HepG2 (cell line): Measurements from ENCODE around the gene BET1. TPM values are rescaled to one million over a fixed set of nuclear protein-coding genes. Genes with fewer than 3 reads are reported as not detected.

Source experiments
- ATAC-seq: fragments of 200-7000 bp; cut with Tn5 transposase; 3 replicates; pipeline ENCODE4 v1.9.1; 2020; ENCODE audit warnings: mild to moderate bottlenecking, moderate library complexity
- BruUV-seq: library from RNA; stranded (reverse); fragments of 400-500 nt; replicated peaks from 2 replicates; lab custom pipeline; 2021; lab: Mats Ljungman, UMichigan
- CTCF ChIA-PET: fragments of 300-600 bp; formaldehyde crosslinking; extraction: SDS; loops from one replicate; lab custom pipeline; 2021; ENCODE audit warnings: low total read pairs, inconsistent platforms, low intra/inter-chr PET ratio; lab: Yijun Ruan, JAX
- POLR2A ChIA-PET: fragments of 350-600 bp; sonication (Branson Sonifier 250); formaldehyde crosslinking; loops from one replicate; lab custom pipeline; 2020; ENCODE audit warnings: antibody characterized with exemption, inconsistent platforms; lab: Yijun Ruan, JAX
- DNase-seq: peaks from one replicate; pipeline ENCODE4 v3.0.0-alpha.2; 2015; ENCODE audit warnings: low spot score
- FAIRE-seq: peaks from 3 replicates; lab custom pipeline; 2011; peaks lifted over from hg19 to GRCh38; lab: Jason Lieb, UNC
- H2AFZ ChIP-seq: one replicate; pipeline ENCODE4 v1.6.1; 2011; ENCODE audit warnings: low read length, inconsistent platforms
- H3K27ac ChIP-seq: fragments of 300-600 bp; 3 replicates; pipeline ENCODE4 v1.8.0; 2011; ENCODE audit warnings: mixed run types, mild to moderate bottlenecking, mixed read lengths, low read length, inconsistent platforms; ENCODE audit not compliant: insufficient read depth; ENCODE audit errors: extremely low read length
- H3K27me3 ChIP-seq, 2 experiments: fragments of 200-600 bp in 1 of 2; 2 replicates in 1 of 2; 3 replicates in 1 of 2; pipeline versions ENCODE4 v1.6.0 to v1.8.0; 2011; ENCODE audit warnings: low read length in 2 of 2, mild to moderate bottlenecking in 2 of 2, moderate library complexity in 2 of 2, inconsistent platforms in 1 of 2; ENCODE audit not compliant: insufficient read depth in 2 of 2, control insufficient read depth in 1 of 2
- H3K36me3 ChIP-seq, 2 experiments: fragments of 200-600 bp in 1 of 2; replicated peaks in 1 of 2; 2 replicates in 1 of 2; 3 replicates in 1 of 2; pipeline versions ENCODE4 v1.5.1 to v1.8.0; 2011; ENCODE audit warnings: low read length in 2 of 2, inconsistent platforms in 1 of 2; ENCODE audit not compliant: insufficient read depth in 2 of 2, control insufficient read depth in 1 of 2
- H3K4me1 ChIP-seq: 2 replicates; pipeline ENCODE4 v1.5.1; 2012; ENCODE audit warnings: low read length, inconsistent platforms; ENCODE audit not compliant: insufficient read depth
- H3K4me2 ChIP-seq: 2 replicates; pipeline ENCODE4 v1.6.0; 2011; ENCODE audit warnings: low read depth, low read length, inconsistent platforms
- H3K4me3 ChIP-seq, 3 experiments: fragments of 200-600 bp in 1 of 3; sonication (generic), shearing (Covaris generic) in 1 of 3; replicated peaks in 1 of 3; 2 replicates each; pipeline ENCODE4 v1.5.1; 2011 to 2016; ENCODE audit warnings: low read length in 3 of 3, inconsistent platforms in 2 of 3, low read depth in 2 of 3, mild to moderate bottlenecking in 2 of 3, control low read depth in 1 of 3, mixed read lengths in 1 of 3; ENCODE audit not compliant: insufficient read depth in 1 of 3
- H3K79me2 ChIP-seq: one replicate; pipeline ENCODE4 v1.6.1; 2011; ENCODE audit warnings: low read length, inconsistent platforms; ENCODE audit not compliant: insufficient read depth
- H3K9ac ChIP-seq: 2 replicates; pipeline ENCODE4 v1.6.0; 2011; ENCODE audit warnings: mild to moderate bottlenecking, low read depth, low read length, inconsistent platforms; ENCODE audit not compliant: insufficient read depth
- H3K9me3 ChIP-seq: 2 replicates; pipeline ENCODE4 v1.5.1; 2012; ENCODE audit warnings: mild to moderate bottlenecking, low read length
- H4K20me1 ChIP-seq: 2 replicates; pipeline ENCODE4 v1.6.0; 2011; ENCODE audit warnings: inconsistent platforms, mild to moderate bottlenecking, low read length, moderate library complexity; ENCODE audit not compliant: insufficient read depth
- AKAP8 ChIP-seq: sonication (generic); formaldehyde crosslinking; IDR thresholded peaks from 2 replicates; pipeline ENCODE4 v1.5.1; 2020; ENCODE audit warnings: mild to moderate bottlenecking, missing genetic modification reagents
- ARHGAP35 ChIP-seq: sonication (generic); formaldehyde crosslinking; IDR thresholded peaks from 2 replicates; pipeline ENCODE4 v1.9.0; 2022; ENCODE audit warnings: mild to moderate bottlenecking, inconsistent platforms, moderate library complexity, missing genetic modification reagents, borderline replicate concordance
- BCL6 ChIP-seq: IDR thresholded peaks from 2 replicates; pipeline ENCODE4 v1.6.1; 2016; ENCODE audit warnings: missing genetic modification reagents, missing compliant biosample characterization
- BCLAF1 ChIP-seq: fragments of 450-650 bp; IDR thresholded peaks from 2 replicates; pipeline ENCODE4 v1.6.1; 2017; ENCODE audit warnings: mild to moderate bottlenecking
- CAMTA2 ChIP-seq: sonication (generic); formaldehyde crosslinking; IDR thresholded peaks from 2 replicates; pipeline ENCODE4 v1.4.0; 2020; ENCODE audit warnings: mild to moderate bottlenecking, missing genetic modification reagents, borderline replicate concordance
- JUN ChIP-seq: sonication (generic); formaldehyde crosslinking; IDR thresholded peaks from 2 replicates; pipeline ENCODE4 v1.4.0; 2020; ENCODE audit warnings: mild to moderate bottlenecking, missing genetic modification reagents
- KDM3A ChIP-seq: IDR thresholded peaks from 2 replicates; pipeline ENCODE4 v1.6.1; 2018; ENCODE audit warnings: low read depth, missing compliant biosample characterization
- MAZ ChIP-seq, 2 experiments: sonication (generic) in 1 of 2; formaldehyde crosslinking in 1 of 2; IDR thresholded peaks; 2 replicates each; pipeline versions ENCODE4 v1.5.0 to v1.6.1; 2012 to 2020; ENCODE audit warnings: low read depth in 2 of 2, mild to moderate bottlenecking in 2 of 2, borderline replicate concordance in 1 of 2, improper control_type of control experiment in 1 of 2, low read length in 1 of 2, missing genetic modification reagents in 1 of 2, moderate library complexity in 1 of 2
- MED1 ChIP-seq: sonication (generic); formaldehyde crosslinking; IDR thresholded peaks from 2 replicates; pipeline ENCODE4 v1.4.0; 2020; ENCODE audit warnings: missing genetic modification reagents
- NFRKB ChIP-seq: fragments of 450-650 bp; IDR thresholded peaks from 2 replicates; pipeline ENCODE4 v1.6.1; 2017
- SIX4 ChIP-seq: sonication (generic); formaldehyde crosslinking; IDR thresholded peaks from 2 replicates; pipeline ENCODE4 v1.4.0; 2020; ENCODE audit warnings: missing genetic modification reagents
- SSRP1 ChIP-seq: IDR thresholded peaks from 2 replicates; pipeline ENCODE4 v1.6.1; 2016; ENCODE audit warnings: control low read depth
- TAF15 ChIP-seq: fragments of 200-400 bp; formaldehyde crosslinking; IDR thresholded peaks from one replicate; pipeline ENCODE4 v1.6.1; 2018; ENCODE audit warnings: mild to moderate bottlenecking, low read depth, low read length; ENCODE audit not compliant: poor library complexity, severe bottlenecking
- TCF7L2 ChIP-seq: IDR thresholded peaks from 2 replicates; pipeline ENCODE4 v1.6.1; 2011; ENCODE audit warnings: mild to moderate bottlenecking, low read depth, low read length, moderate library complexity
- TP53 ChIP-seq: sonication (generic); formaldehyde crosslinking; conservative IDR thresholded peaks from 2 replicates; pipeline ENCODE4 v1.4.0; 2020; ENCODE audit warnings: missing genetic modification reagents
- ZNF138 ChIP-seq: sonication (generic); formaldehyde crosslinking; IDR thresholded peaks from 2 replicates; pipeline ENCODE4 v1.5.0; 2020; ENCODE audit warnings: mild to moderate bottlenecking, low read depth, missing genetic modification reagents
- ZNF343 ChIP-seq: sonication (generic); formaldehyde crosslinking; IDR thresholded peaks from 2 replicates; pipeline ENCODE4 v1.4.0; 2020; ENCODE audit warnings: mild to moderate bottlenecking, missing genetic modification reagents
- ZNF460 ChIP-seq: sonication (generic); formaldehyde crosslinking; IDR thresholded peaks from 2 replicates; pipeline ENCODE4 v1.5.1; 2020; ENCODE audit warnings: missing genetic modification reagents, mild to moderate bottlenecking, borderline replicate concordance
- ZNF543 ChIP-seq: sonication (generic); formaldehyde crosslinking; IDR thresholded peaks from 2 replicates; pipeline ENCODE4 v1.4.0; 2020; ENCODE audit warnings: mild to moderate bottlenecking, missing genetic modification reagents
- ZNF549 ChIP-seq: sonication (generic); formaldehyde crosslinking; IDR thresholded peaks from 2 replicates; pipeline ENCODE4 v1.5.0; 2020; ENCODE audit warnings: missing genetic modification reagents
- WGBS: methylation state at CpG from one replicate; pipeline ENCODE4 v1.1.6; 2017; ENCODE audit warnings: low lambda C conversion rate; 5-methylcytosine and 5-hydroxymethylcytosine counted together
- in situ Hi-C: cut with HindIII; loops from 2 replicates; pipeline ENCODE4 v1.10.0; 2017; ENCODE audit warnings: low pct_unique_long_range_greater_than_20kb; ENCODE audit not compliant: extremely low pct_ligation_motif_present
- intact Hi-C: fragments of 100-400 bp; cut with micrococcal nuclease; formaldehyde crosslinking; loops from one replicate; pipeline ENCODE4 v1.10.0; 2022; ENCODE audit not compliant: unreplicated experiment
- polyA plus RNA-seq, 8 experiments: library from polyadenylated mRNA; depleted of rRNA in 3 of 8; stranded (reverse) in 7 of 8; unstranded in 1 of 8; fragments of >200 nt; fragmentation: Illumina TruSeq in 4 of 8; extraction: Trizol in 4 of 8; gene quantifications; 2 replicates each; pipeline versions ENCODE4 v1.2.1 to v1.2.3, GENCODE V29; 2011 to 2016; ENCODE audit warnings: low read depth in 4 of 8, missing spikeins in 1 of 8, mixed read lengths in 1 of 8; ENCODE audit not compliant: insufficient read depth in 1 of 8
- total RNA-seq, 5 experiments: library from RNA; depleted of rRNA; stranded (reverse); fragments of >200 nt; fragmentation: Illumina TruSeq; extraction: Trizol; gene quantifications; 2 replicates each; pipeline ENCODE4 v1.2.3, GENCODE V29; 2016; ENCODE audit warnings: low read depth in 1 of 5
- TF ChIP-seq, protein P1 (sequence below): sonication (generic); formaldehyde crosslinking; IDR thresholded peaks from 2 replicates; pipeline ENCODE4 v1.4.0; 2020; ENCODE audit warnings: missing genetic modification reagents

The BET1 gene
- total and polyA plus RNA-seq, 2 of the 13 experiments (the other 11 are each of a cell fraction or from before 2014, with no cell fraction given): 23.8 to 33.7 TPM

DNA sequence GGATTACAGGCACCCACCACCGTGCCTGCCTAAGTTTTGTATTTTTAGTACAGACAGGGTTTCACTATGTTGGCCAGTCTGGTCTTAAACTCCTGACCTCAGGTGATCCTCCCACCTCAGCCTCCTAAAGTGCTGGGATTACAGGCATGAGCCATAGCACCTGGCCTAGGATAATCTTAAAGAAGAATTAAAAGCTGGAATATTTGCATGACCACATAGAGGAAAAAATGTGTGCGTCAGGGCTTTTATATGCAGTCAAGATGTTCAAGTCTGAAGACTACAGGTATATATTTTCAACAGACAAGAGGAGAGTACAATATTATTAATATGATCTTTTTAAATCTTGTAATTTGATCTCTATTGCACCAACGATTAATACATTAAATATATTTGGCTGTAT lies 43.2 kb downstream of the BET1 start (continued):
- TF ChIP-seq, protein P1, sequence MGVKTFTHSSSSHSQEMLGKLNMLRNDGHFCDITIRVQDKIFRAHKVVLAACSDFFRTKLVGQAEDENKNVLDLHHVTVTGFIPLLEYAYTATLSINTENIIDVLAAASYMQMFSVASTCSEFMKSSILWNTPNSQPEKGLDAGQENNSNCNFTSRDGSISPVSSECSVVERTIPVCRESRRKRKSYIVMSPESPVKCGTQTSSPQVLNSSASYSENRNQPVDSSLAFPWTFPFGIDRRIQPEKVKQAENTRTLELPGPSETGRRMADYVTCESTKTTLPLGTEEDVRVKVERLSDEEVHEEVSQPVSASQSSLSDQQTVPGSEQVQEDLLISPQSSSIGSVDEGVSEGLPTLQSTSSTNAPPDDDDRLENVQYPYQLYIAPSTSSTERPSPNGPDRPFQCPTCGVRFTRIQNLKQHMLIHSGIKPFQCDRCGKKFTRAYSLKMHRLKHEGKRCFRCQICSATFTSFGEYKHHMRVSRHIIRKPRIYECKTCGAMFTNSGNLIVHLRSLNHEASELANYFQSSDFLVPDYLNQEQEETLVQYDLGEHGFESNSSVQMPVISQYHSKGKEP (CRISPR knock-in tag): no peak
- TF ChIP-seq MAZ (IDR thresholded peaks at IDR 0.05; ENCODE audit: borderline replicate concordance, low read depth, low read length): no peak
- no peak for TF ChIP-seq MAZ (CRISPR knock-in tag; IDR thresholded peaks at IDR 0.05; ENCODE audit: low read depth)

GRCh38 chr7:93958651-93959050 lies 45.5 kb downstream of the BET1 start:
- in situ Hi-C loops: no loop called here
- no peaks in the 10 kb centered on the region for H3K79me2 ChIP-seq
- no peaks in the 10 kb centered on the region for H3K9me3 ChIP-seq
- DNase-seq: no peak
- no peaks in the 10 kb centered on the region for H4K20me1 ChIP-seq
- POLR2A ChIA-PET: no interaction called here
- H3K4me1 ChIP-seq: no peaks in the 10 kb centered on the region
- no peaks in the 10 kb centered on the region for H3K36me3 ChIP-seq
- CTCF ChIA-PET: no interaction called here
- ATAC-seq: no peak
- 13% methylated on average over 3 of the region's 3 CpGs for WGBS
- TF ChIP-seq BCL6: no peak
- TF ChIP-seq TP53 (CRISPR knock-in tag): no peak
- no peak for TF ChIP-seq BCLAF1
- TF ChIP-seq TAF15: no peak
- TF ChIP-seq MED1 (CRISPR knock-in tag): no peak
- no peak for TF ChIP-seq CAMTA2 (CRISPR knock-in tag)
- TF ChIP-seq NFRKB: no peak
- TF ChIP-seq ZNF549 (CRISPR knock-in tag): no peak
- no peak for TF ChIP-seq TCF7L2
- TF ChIP-seq ZNF138 (CRISPR knock-in tag): no peak
- no peak for TF ChIP-seq ZNF460 (CRISPR knock-in tag)
- TF ChIP-seq JUN (CRISPR knock-in tag): no peak
- TF ChIP-seq KDM3A: no peak
- no peak for TF ChIP-seq SSRP1
- no peak for TF ChIP-seq AKAP8
- TF ChIP-seq ZNF343 (CRISPR knock-in tag): no peak
- no peak for TF ChIP-seq ZNF543 (CRISPR knock-in tag)
- TF ChIP-seq SIX4 (CRISPR knock-in tag): no peak
- no peak for TF ChIP-seq ARHGAP35 (CRISPR knock-in tag)
- TF ChIP-seq, all 625 proteins: peak for 0
- H3K27ac ChIP-seq: no peak overlapping the region
- H3K27me3 ChIP-seq: 0 out of 5 replicates have a peak, but pooled peaks cover 0 to 2% of the 10 kb centered on the region in 2 experiments
- intact Hi-C loops: no loop called here
- no peak overlapping the region for H3K4me3 ChIP-seq
- FAIRE-seq: no peak
- no peak overlapping the region for H2AFZ ChIP-seq
- no TSS peak for BruUV-seq
- no peak overlapping the region for H3K9ac ChIP-seq
- H3K4me2 ChIP-seq: no peak overlapping the region
